Measurements from ENCODE around the gene BCO2. TPM values are rescaled to one million over a fixed set of nuclear protein-coding genes. Genes with fewer than 3 reads are reported as not detected.
A peak's percentile ranks its signal among the peaks of the same experiment; 100 is the strongest.

BCO2 gene
- total RNA-seq (24.1 and 44.2 TPM in 2 replicates), polyA plus RNA-seq (69.4 and 81.1 TPM in 2 replicates)

- Histone ChIP-seq H3K27ac (peak within 1 kb of the TSS; percentile 93), H3K36me3 (no peaks in the 10 kb centered on the region), H3K9me3 (ENCODE audit: low read depth) (no peaks in the 10 kb centered on the region), H3K4me1 (ENCODE audit: low read depth) (peaks cover 32% of the 10 kb centered on the region), H3K27me3 (no peaks in the 10 kb centered on the region), H3K4me3 (peak within 1 kb of the TSS; percentile 37)
- TF ChIP-seq, protein P1, sequence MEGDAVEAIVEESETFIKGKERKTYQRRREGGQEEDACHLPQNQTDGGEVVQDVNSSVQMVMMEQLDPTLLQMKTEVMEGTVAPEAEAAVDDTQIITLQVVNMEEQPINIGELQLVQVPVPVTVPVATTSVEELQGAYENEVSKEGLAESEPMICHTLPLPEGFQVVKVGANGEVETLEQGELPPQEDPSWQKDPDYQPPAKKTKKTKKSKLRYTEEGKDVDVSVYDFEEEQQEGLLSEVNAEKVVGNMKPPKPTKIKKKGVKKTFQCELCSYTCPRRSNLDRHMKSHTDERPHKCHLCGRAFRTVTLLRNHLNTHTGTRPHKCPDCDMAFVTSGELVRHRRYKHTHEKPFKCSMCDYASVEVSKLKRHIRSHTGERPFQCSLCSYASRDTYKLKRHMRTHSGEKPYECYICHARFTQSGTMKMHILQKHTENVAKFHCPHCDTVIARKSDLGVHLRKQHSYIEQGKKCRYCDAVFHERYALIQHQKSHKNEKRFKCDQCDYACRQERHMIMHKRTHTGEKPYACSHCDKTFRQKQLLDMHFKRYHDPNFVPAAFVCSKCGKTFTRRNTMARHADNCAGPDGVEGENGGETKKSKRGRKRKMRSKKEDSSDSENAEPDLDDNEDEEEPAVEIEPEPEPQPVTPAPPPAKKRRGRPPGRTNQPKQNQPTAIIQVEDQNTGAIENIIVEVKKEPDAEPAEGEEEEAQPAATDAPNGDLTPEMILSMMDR (IDR thresholded peaks at IDR 0.05; ENCODE audit: low read depth, low read length) = peak; percentile 90
- DNase-seq (ENCODE audit: low read depth in 1 of 2, low spot score in 1 of 2) = peak; percentile 89 to 91
Observed at GRCh38 chr11:112174789-112175598, at the start of gene BCO2. TSS of gene BCO2 (plus strand) at chr11:112175512. CDS start at chr11:112175602, 90 bp downstream.

GRCh38 chr11:112127056-112127455, 48.3 kb upstream of the BCO2 start:
- no peak overlapping the region for H3K27ac ChIP-seq
- DNase-seq (ENCODE audit: low read depth in 1 of 2, low spot score in 1 of 2) = no peak
- no peak overlapping the region for H3K4me3 ChIP-seq
- H3K9me3 ChIP-seq (ENCODE audit: low read depth) = no peaks in the 10 kb centered on the region
- no peaks in the 10 kb centered on the region for H3K27me3 ChIP-seq
- H3K4me1 ChIP-seq (ENCODE audit: low read depth) = no peaks in the 10 kb centered on the region
- H3K36me3 ChIP-seq = no peaks in the 10 kb centered on the region
- TF ChIP-seq, protein P1 (IDR thresholded peaks at IDR 0.05; ENCODE audit: low read depth, low read length) = no peak

- Histone ChIP-seq H3K36me3 (no peaks in the 10 kb centered on the region), H3K9me3 (ENCODE audit: low read depth) (no peaks in the 10 kb centered on the region), H3K27me3 (no peaks in the 10 kb centered on the region), H3K27ac (no peak overlapping the region), H3K4me1 (ENCODE audit: low read depth) (no peaks in the 10 kb centered on the region), H3K4me3 (no peak overlapping the region)
- peak in 1 of 2 donors; percentile 62 for DNase-seq (ENCODE audit: low read depth in 1 of 2, low spot score in 1 of 2)
- TF ChIP-seq, protein P1 (IDR thresholded peaks at IDR 0.05; ENCODE audit: low read depth, low read length) = no peak
Observed at GRCh38 chr11:112128483-112129121, 46.7 kb upstream of the BCO2 start.

DNA sequence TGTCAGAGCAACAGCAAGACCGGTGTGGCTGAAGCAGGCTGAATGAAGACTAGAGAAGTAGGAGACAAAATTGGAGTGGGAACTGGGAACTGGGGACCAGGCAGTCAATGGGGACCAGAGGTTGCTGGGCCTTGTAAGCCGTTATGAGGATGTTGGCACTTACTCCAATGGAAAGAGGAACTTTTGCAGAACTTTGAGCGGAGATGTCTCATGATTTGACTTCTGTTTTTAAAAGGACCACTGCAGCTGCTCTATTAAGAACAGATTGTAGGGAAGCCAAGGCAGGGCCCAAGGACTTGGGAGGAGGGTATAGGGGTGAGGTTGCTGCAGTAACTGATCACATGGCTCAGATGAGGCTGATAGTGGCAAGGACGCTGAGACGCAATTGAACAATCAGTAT, 45.7 kb upstream of the BCO2 start:
- TF ChIP-seq, protein P1 (IDR thresholded peaks at IDR 0.05; ENCODE audit: low read depth, low read length) = no peak
- Histone ChIP-seq H3K9me3 (ENCODE audit: low read depth) (no peaks in the 10 kb centered on the region), H3K4me1 (ENCODE audit: low read depth) (no peaks in the 10 kb centered on the region), H3K27ac (no peak overlapping the region), H3K4me3 (no peak overlapping the region), H3K27me3 (no peaks in the 10 kb centered on the region), H3K36me3 (no peaks in the 10 kb centered on the region)
- DNase-seq (ENCODE audit: low read depth in 1 of 2, low spot score in 1 of 2) = no peak

DNA sequence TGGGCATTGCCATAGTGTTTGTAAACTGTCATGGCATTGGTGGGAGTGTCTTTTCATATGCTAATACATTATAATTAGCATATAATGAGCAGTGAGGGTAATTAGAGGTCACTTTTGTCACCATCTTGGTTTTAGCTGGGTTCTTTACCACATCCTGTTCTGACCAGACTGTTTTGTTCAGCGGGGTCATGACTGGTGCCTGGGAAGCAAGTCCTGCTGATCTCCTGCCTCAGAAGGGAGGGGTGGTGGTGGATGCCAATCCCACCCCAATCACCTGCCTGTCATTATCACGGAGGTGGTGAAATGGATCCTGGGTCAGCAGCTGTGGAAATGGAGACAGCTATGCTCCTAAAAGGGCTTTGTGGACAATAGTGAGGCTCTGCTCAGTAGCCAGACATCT, 42.6 kb upstream of the BCO2 start:
- no peak for DNase-seq (ENCODE audit: low read depth in 1 of 2, low spot score in 1 of 2)
- Histone ChIP-seq H3K9me3 (ENCODE audit: low read depth) (no peaks in the 10 kb centered on the region), H3K27me3 (no peaks in the 10 kb centered on the region), H3K4me3 (no peak overlapping the region), H3K36me3 (no peaks in the 10 kb centered on the region), H3K4me1 (ENCODE audit: low read depth) (no peaks in the 10 kb centered on the region), H3K27ac (no peak overlapping the region)
- TF ChIP-seq, protein P1 (IDR thresholded peaks at IDR 0.05; ENCODE audit: low read depth, low read length) = no peak

Data from cardiac muscle cell (in vitro differentiated cells and primary cell).